IMR-90 (cell line): ENCODE results near the gene FUS. TPM values are rescaled to one million over a fixed set of nuclear protein-coding genes. Genes with fewer than 3 reads are reported as not detected.
"Not testable (repeated sequence)": the region's sequence is repeated elsewhere in the genome, so short reads cannot be mapped to it uniquely, and the experiment has no call there.

Source experiments
- ATAC-seq: fragments of 200-7000 bp; cut with Tn5 transposase; 2 replicates; pipeline ENCODE4 v1.9.1; 2020; ENCODE audit warnings: low read depth, mild to moderate bottlenecking, moderate library complexity
- BruUV-seq: library from RNA; stranded (reverse); fragments of 400-500 nt; replicated peaks from 2 replicates; lab custom pipeline; 2021; lab: Mats Ljungman, UMichigan
- CTCF ChIA-PET: fragments of 300-600 bp; formaldehyde crosslinking; extraction: SDS; loops from one replicate; lab custom pipeline; 2021; ENCODE audit warnings: antibody characterized with exemption; lab: Yijun Ruan, JAX
- POLR2A ChIA-PET: fragments of 300-600 bp; sonication (Branson Sonifier 250); formaldehyde crosslinking; loops from one replicate; lab custom pipeline; 2022; ENCODE audit warnings: antibody characterized with exemption; ENCODE audit not compliant: unreplicated experiment; lab: Charles Lee
- DNase-seq: peaks from one replicate; pipeline ENCODE4 v3.0.0; 2013
- H2AFZ ChIP-seq: replicated peaks from 2 replicates; pipeline ENCODE3; 2013; ENCODE audit warnings: low read length, mild to moderate bottlenecking; ENCODE audit not compliant: poor library complexity
- H2AK5ac ChIP-seq: 2 replicates; pipeline ENCODE4 v1.6.1; 2013; ENCODE audit warnings: low read depth, low read length, inconsistent platforms
- H2AK9ac ChIP-seq: replicated peaks from 2 replicates; pipeline ENCODE3; 2013; ENCODE audit warnings: mild to moderate bottlenecking, low read depth, low read length, moderate library complexity; ENCODE audit not compliant: poor library complexity
- H2BK120ac ChIP-seq: 2 replicates; pipeline ENCODE4 v1.6.1; 2013; ENCODE audit warnings: low read depth, low read length, inconsistent platforms
- H2BK15ac ChIP-seq: 3 replicates; pipeline ENCODE4 v1.6.1; 2013; ENCODE audit warnings: low read depth, low read length, inconsistent platforms
- H2BK20ac ChIP-seq: 2 replicates; pipeline ENCODE4 v1.6.1; 2013; ENCODE audit warnings: low read depth, mild to moderate bottlenecking, inconsistent platforms, low read length, moderate library complexity
- H2BK5ac ChIP-seq: 2 replicates; pipeline ENCODE4 v1.6.1; 2013; ENCODE audit warnings: mild to moderate bottlenecking, low read depth, low read length, inconsistent platforms; ENCODE audit not compliant: poor library complexity, severe bottlenecking
- H3K14ac ChIP-seq: replicated peaks from 2 replicates; pipeline ENCODE4 v1.6.1; 2013; ENCODE audit warnings: low read depth, low read length, inconsistent platforms
- H3K18ac ChIP-seq: 2 replicates; pipeline ENCODE4 v1.6.1; 2013; ENCODE audit warnings: low read depth, low read length, control low read depth
- H3K23ac ChIP-seq: 2 replicates; pipeline ENCODE4 v1.6.1; 2013; ENCODE audit warnings: low read depth, low read length, inconsistent platforms
- H3K27ac ChIP-seq: 2 replicates; pipeline ENCODE4 v1.5.1; 2013; ENCODE audit warnings: mild to moderate bottlenecking, control low read depth, low read length; ENCODE audit not compliant: insufficient read depth
- H3K27me3 ChIP-seq: 2 replicates; pipeline ENCODE4 v1.6.1; 2013; ENCODE audit warnings: low read length; ENCODE audit not compliant: control insufficient read depth, insufficient read depth
- H3K36me3 ChIP-seq: 2 replicates; pipeline ENCODE4 v1.6.1; 2013; ENCODE audit warnings: low read length, mixed read lengths; ENCODE audit not compliant: control insufficient read depth, insufficient read depth
- H3K4ac ChIP-seq: 2 replicates; pipeline ENCODE4 v1.6.1; 2013; ENCODE audit warnings: low read depth, low read length, inconsistent platforms
- H3K4me1 ChIP-seq: 2 replicates; pipeline ENCODE4 v1.6.1; 2013; ENCODE audit warnings: low read length, mixed read lengths; ENCODE audit not compliant: control insufficient read depth, insufficient read depth
- H3K4me2 ChIP-seq: 2 replicates; pipeline ENCODE4 v1.6.1; 2013; ENCODE audit warnings: low read depth, mild to moderate bottlenecking, control low read depth, low read length, moderate library complexity
- H3K4me3 ChIP-seq: 2 replicates; pipeline ENCODE4 v1.5.1; 2013; ENCODE audit warnings: low read depth, mild to moderate bottlenecking, control low read depth, low read length, moderate library complexity; ENCODE audit not compliant: insufficient read depth
- H3K56ac ChIP-seq: 2 replicates; pipeline ENCODE4 v1.6.1; 2013; ENCODE audit warnings: low read length, inconsistent platforms; ENCODE audit not compliant: insufficient read depth; ENCODE audit errors: extremely low read depth
- H3K79me1 ChIP-seq, 2 experiments: 2 replicates each; pipeline ENCODE4 v1.6.1; 2013; ENCODE audit warnings: low read length in 2 of 2, inconsistent platforms in 1 of 2, low read depth in 1 of 2
- H3K9ac ChIP-seq: 2 replicates; pipeline ENCODE4 v1.6.1; 2013; ENCODE audit warnings: low read depth, low read length, control low read depth
- H3K9me1 ChIP-seq: 2 replicates; pipeline ENCODE4 v1.6.1; 2013; ENCODE audit warnings: low read length, inconsistent platforms; ENCODE audit not compliant: insufficient read depth
- H3K9me3 ChIP-seq: 2 replicates; pipeline ENCODE4 v1.6.1; 2013; ENCODE audit warnings: low read length; ENCODE audit not compliant: control insufficient read depth, insufficient read depth
- H4K20me1 ChIP-seq: 2 replicates; pipeline ENCODE4 v1.6.1; 2013; ENCODE audit warnings: low read length, inconsistent platforms; ENCODE audit not compliant: insufficient read depth
- H4K5ac ChIP-seq: 2 replicates; pipeline ENCODE4 v1.6.1; 2013; ENCODE audit warnings: mild to moderate bottlenecking, low read depth, low read length, control low read depth
- H4K8ac ChIP-seq, 2 experiments: 2 replicates each; pipeline ENCODE4 v1.6.1; 2013; ENCODE audit warnings: low read depth in 2 of 2, low read length in 2 of 2, control low read depth in 1 of 2, inconsistent platforms in 1 of 2
- H4K91ac ChIP-seq: 2 replicates; pipeline ENCODE4 v1.6.1; 2013; ENCODE audit warnings: low read depth, low read length, inconsistent platforms; ENCODE audit not compliant: insufficient read depth
- WGBS, 2 experiments: methylation state at CpG; one replicate each; pipeline versions ENCODE4 v1.1.5 to v1.1.7; 2013; ENCODE audit warnings: missing lambda C conversion rate in 2 of 2; ENCODE audit not compliant: insufficient read length in 1 of 2; ENCODE audit errors: extremely low coverage in 2 of 2; 5-methylcytosine and 5-hydroxymethylcytosine counted together
- dilution Hi-C: fragments of 300-500 bp; cut with HindIII; formaldehyde crosslinking; loops from one replicate; pipeline ENCODE4 v1.14.3; 2018; ENCODE audit warnings: low sequenced_read_pairs; ENCODE audit not compliant: unreplicated experiment
- in situ Hi-C: fragments of 300-500 bp; cut with MboI; formaldehyde crosslinking; loops from 3 replicates; pipeline ENCODE4 v1.14.3; 2019; ENCODE audit warnings: low sequenced_read_pairs, inconsistent platforms, mixed read lengths
- intact Hi-C: fragments of 100-400 bp; cut with micrococcal nuclease; formaldehyde crosslinking; loops from 2 replicates; pipeline ENCODE4 v1.10.0; 2022
- polyA plus RNA-seq, 3 experiments: library from polyadenylated mRNA; depleted of rRNA; stranded (reverse); fragments of >200 nt; gene quantifications; 2 replicates each; pipeline ENCODE4 v1.2.3, GENCODE V29; 2012; ENCODE audit warnings: low replicate concordance in 1 of 3
- total RNA-seq: library from RNA; depleted of rRNA; stranded (reverse); fragments of >200 nt; gene quantifications from 2 replicates; pipeline ENCODE4 v1.2.3, GENCODE V29; 2012

The FUS gene
- total and polyA plus RNA-seq, 2 of the 4 experiments (the other 2 are of a cell fraction): 42.8 to 340 TPM

GRCh38 chr16:31195861-31196260 is 15.9 kb downstream of the FUS start:
- H4K8ac ChIP-seq, H3K9ac ChIP-seq, H3K14ac ChIP-seq, H3K4me1 ChIP-seq, H2BK5ac ChIP-seq, H3K4me2 ChIP-seq, CTCF ChIA-PET, POLR2A ChIA-PET, BruUV-seq, H3K9me3 ChIP-seq, H3K9me1 ChIP-seq, H4K5ac ChIP-seq, H3K27me3 ChIP-seq, H4K91ac ChIP-seq, H2AK5ac ChIP-seq, H2BK20ac ChIP-seq, H2BK120ac ChIP-seq, DNase-seq, H2BK15ac ChIP-seq, intact Hi-C loops, H3K4ac ChIP-seq, H3K56ac ChIP-seq, H3K18ac ChIP-seq, H2AK9ac ChIP-seq, H3K23ac ChIP-seq, dilution Hi-C loops, H2AFZ ChIP-seq, H3K4me3 ChIP-seq, ATAC-seq, H3K27ac ChIP-seq: not testable (repeated sequence)
- in situ Hi-C loops: loop anchor here (5.0 to 10.0 kb wide), 2 partner anchors 246 to 679 kb away; partner anchors contain the start of genes ZNF267 and ZNF843
- peaks cover 38 to 54% of the 10 kb centered on the region in 2 experiments for H3K79me1 ChIP-seq
- peaks cover 84% of the 10 kb centered on the region for H4K20me1 ChIP-seq
- 93% methylated on average over 7 of the region's 11 CpGs; no CpG with 5 or more reads in 1 of the 2 experiments for WGBS, 2 experiments
- peaks cover 71% of the 10 kb centered on the region for H3K36me3 ChIP-seq
